NK-92 (cell line): ENCODE measurements around the gene HABP2.

Source experiments
- DNase-seq: peaks from one replicate; lab custom pipeline; 2025; ENCODE audit not compliant: unreplicated experiment; lab: John Stamatoyannopoulos, UW

The HABP2 gene

DNA sequence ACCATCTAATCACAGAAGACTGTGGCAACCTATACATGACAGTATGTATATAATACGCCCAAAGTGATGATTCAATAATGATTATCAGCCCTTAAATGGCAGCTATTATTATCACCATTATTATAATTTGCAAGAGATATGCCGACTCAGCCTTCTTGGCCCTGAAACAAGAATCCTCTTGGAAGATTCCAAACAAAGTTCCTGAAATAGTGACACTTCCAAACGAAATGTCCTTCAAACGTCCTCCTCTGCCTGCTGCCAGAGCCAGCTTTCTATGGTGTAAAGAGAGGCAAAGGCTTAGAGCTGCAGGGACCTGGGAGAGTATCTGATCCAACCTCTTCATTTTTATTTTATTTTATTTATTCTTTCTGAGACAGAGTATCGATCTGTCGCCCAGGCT lies 75.0 kb downstream of the HABP2 start:
- no peak for DNase-seq

DNA sequence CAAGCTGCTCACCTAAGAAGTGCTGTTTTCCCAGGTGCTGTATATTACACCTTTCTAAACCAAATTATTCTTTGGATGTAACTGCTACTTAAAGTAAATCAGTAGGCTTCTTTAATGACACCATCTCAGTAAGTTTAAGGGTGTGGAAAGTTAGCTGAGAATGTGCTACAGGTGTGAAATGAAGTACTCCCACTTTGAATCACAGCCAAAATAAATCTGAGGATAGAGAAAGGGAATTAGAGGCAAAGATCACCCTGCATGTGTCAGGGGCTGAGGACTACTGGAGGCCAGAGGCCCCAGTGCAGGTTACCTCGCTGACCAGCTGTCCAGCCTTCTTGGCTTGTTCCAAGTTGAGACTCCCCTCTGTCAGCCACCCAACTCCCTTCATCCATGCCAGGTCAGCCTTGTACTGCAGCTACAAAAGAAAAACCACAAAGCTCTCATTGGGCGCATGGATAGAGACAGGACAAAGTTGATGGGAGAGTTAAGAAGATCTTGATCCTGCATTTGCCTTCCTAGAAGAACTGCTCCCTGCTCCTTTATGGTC lies 75.8 kb downstream of the HABP2 start:
- no peak for DNase-seq

DNA sequence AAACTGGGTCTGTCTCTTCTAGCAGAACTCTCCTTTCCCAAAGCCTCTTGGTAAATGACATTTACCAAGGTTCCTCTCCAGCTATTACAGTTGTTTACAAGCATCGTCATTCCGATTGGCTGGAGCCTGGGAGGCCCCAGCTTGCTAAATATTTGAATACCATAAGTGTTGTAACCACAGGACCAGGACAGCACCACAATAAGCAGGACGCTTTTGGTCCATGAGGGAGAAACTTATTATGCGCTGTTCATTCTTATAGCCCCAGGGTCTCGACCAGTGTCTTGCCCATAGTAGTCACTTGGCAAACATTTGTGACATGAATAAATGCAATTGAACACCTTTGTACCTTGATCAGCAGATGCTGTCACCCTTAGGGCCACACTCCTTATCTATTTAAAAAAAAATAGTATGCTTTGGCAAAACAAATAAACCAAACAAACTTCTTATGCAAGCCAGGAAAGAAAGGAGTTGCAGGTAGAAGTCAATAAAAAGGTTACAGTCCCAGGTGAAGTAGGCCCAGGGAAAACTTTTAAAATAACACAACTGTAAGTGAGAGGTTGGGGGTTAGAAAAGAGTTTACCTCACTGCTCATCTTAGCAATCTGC lies 78.2 kb downstream of the HABP2 start:
- DNase-seq = no peak

DNA sequence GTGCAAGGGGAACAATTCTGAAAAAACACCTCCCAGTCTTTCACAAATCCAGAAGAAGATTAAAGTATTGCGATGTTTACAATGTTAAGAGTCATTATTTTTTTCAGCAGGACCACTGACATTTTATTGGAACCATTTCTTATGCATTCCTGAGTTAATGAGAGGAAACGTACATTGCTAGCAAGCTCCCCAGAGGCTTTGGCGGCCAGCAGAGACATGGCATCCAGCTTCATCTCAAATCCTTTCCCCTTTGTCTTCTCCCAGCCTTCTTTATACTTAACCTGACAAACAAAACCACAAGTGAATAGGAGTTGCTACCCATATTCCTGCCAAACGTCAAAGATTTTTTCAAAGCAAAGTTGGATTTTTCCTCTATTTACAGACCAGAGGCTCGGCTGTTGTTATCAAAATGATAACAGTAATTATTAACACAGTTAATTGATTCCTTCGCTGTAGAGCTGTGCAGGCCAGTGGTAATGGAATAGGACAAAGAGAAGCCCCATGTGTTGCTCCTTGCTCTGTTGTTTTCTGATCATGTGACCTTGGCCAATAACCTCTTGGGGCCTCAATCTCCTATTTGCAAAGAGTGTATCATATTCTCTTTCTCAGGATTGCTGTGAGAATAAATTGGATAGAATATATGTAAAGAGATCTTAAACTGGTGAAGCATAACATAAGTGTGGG lies 79.0 kb downstream of the HABP2 start:
- no peak for DNase-seq
